GM21447 (cell line): ENCODE results near the gene SPANXN2.
"Not testable (repeated sequence)": the region's sequence is repeated elsewhere in the genome, so short reads cannot be mapped to it uniquely, and the experiment has no call there.

ENCODE experiments used
- ATAC-seq: cut with Tn5 transposase; IDR thresholded peaks from one replicate; pipeline ENCODE4 v1.9.1; 2021; ENCODE audit not compliant: unreplicated experiment

Gene SPANXN2, protein sequence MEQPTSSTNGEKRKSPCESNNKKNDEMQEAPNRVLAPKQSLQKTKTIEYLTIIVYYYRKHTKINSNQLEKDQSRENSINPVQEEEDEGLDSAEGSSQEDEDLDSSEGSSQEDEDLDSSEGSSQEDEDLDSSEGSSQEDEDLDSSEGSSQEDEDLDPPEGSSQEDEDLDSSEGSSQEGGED

DNA sequence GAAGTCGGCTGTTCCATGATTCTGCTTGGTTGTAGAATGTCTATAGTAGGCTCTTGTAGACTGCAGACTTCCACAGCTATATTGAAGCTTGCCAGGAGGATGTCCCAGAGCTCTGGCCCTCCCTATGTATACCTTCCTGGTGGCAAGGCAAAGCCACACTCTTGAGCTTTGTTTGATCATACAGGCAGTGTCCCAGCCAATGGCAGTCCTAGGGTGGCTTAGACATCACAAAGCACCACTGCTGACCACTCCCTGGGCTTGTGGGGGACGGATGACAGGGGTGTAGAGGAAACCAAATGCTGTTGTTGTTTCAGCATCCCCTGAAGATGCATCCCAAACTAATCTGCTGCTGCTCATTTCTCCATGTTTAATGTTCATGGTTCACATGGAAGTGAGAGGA, at the start of gene SPANXN2:
SPANXN2 (minus strand) TSS at position 101 of the 400 bp plus-strand sequence; CDS start at position 17, 84 bp downstream.
- not testable (repeated sequence) for ATAC-seq

DNA sequence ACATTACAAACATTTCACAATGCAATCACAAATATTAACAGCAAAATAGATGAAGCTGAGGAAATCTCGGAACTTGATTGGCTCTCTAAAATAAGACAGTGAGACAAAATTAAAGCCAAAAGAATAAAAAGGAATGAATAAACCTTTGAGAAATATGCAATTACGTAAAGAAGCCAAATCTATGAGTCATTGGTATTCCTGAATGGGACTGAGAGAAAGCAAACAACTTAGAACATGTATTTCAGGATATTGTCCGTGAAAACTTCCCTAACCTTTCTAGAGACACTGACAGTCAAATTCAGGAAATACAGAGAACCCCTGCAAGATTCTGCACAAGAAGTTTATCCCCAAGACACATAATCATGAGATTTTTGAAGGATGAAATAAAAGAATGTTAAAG, 48.4 kb upstream of the SPANXN2 start:
- ATAC-seq = no peak

DNA sequence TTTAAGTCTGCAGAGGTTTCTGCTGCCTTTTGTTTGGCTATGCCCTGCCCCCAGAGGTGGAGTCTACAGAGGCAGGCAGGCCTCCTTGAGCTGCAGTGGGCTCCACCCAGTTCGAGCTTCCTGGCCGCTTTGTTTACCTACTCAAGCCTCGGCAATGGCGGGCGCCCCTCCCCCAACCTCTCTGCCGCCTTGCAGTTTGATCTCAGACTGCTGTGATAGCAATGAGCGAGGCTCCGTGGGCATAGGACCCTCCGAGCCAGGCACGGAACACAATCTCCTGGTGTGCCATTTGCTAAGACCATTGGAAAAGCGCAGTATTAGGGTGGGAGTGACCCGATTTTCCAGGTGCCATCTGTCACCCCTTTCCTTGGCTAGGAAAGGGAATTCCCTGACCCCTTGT, 47.2 kb upstream of the SPANXN2 start:
- ATAC-seq = not testable (repeated sequence)

DNA sequence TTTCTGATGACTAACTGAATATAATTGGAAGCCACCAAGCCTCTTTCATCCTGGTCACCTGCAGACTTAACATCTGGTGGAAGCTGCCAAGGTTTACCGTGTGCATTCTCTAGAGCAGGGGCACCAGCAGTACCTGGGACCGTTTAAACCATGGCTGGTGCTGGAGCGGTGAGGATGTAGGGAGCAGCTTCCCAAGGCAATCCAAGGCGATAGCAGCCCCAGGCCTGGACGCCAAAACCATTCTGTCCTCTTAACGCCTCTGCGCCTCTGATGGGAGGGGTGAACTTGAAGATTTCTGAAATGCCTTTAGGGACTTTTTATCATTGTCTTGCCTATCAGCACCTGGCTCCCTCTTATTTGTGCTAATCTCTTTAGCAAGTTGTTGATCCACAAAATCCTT, 37.3 kb upstream of the SPANXN2 start:
- no peak for ATAC-seq

DNA sequence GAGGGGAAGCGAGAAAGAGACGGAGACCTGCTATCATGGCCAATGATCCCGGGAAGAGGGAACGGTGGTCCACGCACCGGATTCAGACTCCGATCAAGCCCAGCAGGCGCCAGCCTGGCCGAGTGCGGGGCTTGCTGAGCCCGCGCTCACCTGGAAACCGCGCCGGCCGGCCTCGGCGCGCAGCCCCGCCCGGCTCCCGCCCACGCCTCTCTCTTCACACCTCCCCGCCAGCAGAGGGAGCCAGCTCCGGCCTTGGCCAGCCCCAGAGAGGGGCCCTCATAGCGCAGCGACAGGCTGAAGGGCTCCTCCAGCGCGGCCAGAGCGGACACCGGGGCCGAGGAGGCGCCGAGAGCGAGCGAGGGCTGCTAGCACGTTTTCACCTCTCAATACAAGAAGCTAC, 36.8 kb upstream of the SPANXN2 start:
- ATAC-seq = no peak

DNA sequence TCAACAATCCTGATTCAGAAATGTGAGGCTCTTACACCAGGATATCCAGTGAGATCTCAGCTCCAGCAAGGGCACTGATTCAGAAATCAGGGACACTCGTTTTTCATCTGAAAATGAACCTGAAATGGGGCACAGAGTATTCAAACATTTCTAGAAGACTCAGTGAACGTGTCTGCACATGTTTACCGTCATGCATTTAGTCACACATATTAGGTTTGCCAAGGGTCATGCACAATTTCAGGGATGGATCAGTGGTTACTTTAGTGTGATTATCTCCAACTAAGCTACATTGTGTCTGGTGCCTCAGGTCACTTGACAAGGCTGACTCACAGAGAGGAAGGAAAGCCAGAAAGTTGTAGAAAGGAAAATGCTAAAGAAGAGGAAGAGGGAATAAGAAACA, 33.6 kb upstream of the SPANXN2 start:
- ATAC-seq = no peak

DNA sequence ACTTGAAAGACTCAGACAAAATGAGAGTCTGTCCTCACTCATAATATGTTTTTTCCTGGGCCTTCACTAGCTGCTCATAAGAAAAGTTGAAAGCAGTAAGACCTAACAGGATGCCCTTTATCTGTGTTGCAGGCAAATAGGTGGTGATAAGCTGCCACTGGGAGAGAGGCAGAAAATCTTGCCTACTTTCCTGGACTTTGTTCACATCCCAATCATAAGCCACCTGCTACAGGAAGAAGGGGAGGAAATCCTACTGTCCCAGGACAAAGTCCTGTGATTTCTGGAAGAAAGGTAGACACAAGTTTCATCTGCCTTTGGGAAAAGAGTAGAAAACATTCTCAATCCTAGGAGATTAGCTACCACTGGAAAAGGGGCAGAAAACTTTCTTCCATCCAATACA, 13.3 kb upstream of the SPANXN2 start:
- ATAC-seq = no peak

DNA sequence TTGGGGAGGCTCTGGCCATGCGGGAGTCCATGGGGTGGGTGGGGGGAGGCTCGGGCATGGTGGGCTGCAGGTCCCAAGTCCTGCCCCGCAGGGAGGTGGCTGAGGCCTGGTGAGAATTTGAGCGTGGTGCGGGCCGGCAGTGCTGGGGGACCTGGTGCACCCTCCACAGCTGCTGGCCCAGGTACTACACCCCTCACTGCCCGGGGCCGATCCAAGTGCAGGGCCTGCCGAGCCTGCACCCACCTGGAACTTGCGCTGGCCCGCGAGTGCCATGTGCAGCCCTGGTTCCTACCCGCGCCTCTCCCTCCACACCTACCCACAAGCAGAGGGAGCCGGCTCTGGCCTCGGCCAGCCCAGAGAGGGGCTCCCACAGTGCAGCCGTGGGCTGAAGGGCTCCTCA, 5.7 kb upstream of the SPANXN2 start:
- no peak for ATAC-seq

DNA sequence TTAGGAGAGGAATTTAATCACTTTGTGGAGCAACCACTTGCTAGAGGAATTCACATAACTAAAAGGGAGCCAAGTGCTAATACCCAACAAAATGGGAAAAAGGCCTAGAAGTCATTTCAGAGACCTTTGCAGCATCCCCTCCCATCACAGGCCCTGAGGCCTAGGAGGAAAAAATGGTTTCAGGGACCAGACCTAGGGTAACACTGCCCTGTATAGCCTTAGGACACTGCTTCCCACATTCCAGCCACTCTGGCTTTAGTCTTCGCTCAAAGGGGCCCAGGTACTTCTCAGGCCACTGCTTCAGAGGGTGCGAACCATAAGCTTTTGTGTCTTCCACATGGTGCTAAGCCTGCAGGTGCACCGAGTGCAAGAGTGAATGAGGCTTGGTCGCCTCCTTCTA, 19.1 kb downstream of the SPANXN2 start:
- no peak for ATAC-seq

DNA sequence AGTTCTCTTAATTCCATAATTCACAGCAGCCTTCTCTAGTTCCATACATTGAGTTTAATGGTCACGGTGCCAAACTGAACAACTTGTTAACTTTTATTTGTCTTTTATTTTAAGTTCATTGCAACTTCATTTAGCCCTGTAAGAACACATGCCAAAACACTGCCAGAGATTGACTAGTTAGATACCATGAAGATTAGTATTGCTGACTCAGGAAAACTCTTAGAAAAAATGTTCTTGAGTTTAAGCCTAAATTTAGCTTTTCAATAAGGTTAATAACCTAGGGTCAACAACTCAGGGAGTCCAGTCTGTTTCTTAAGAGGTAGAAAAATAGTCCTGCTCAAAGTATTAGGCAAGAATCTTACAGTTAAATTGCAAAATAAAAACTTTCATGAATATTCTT, 25.7 kb downstream of the SPANXN2 start:
- ATAC-seq = no peak

DNA sequence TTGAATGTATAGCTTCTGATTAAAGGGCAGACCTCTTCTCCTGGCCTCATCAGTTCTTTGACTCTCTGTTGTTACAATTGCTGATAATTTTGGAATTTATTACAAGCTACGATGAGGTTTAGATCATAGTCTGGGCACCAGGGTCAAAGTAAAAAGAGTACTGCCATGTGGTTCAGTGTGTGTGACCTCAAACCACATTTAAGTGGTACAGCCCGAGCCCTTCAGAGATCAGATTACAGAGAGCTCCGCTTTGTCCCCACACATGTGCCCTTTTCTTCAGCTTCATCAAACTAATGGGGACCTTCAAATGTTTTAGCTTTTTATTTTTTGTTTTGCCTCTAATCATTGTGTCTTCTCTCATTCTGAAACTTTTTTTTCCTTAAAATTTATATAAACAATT, 37.1 kb downstream of the SPANXN2 start:
- no peak for ATAC-seq

DNA sequence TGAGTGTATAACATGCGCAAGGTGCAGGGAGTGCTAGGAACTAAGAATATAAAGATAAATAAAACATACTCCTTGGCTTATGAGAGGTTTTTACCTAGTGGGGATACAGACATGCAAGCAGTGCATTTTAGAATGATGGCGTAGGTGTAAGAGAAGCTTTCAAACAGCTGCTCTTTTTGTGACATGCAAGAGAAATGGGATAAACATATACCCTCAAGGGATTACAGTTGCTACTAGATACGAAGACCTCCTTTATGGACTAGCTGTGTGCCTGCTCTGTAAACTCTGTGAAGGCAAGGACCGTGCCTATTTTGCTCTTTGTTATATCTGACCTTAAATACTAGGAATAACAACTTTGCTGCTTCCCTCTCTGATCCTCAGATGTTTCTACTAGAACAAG, 45.6 kb downstream of the SPANXN2 start:
- ATAC-seq = no peak

DNA sequence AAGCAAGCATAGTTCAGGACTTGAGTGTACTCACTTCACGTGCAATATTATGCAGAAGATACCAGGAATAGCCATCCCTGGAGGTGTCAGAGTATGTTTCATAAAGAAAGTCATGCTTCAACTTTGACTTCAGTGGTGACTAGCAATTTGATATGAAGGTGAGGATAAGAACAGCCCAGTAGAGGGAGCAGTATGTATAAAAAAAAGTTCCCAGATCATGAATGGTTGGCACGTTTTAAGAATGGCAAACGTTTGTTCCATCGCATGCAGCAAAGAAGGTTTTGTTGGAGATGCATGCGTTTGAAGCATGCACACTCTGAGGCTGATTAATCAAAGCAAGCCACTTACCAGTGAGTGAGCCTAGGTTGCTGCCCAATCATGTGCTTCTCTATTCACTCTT, 51.2 kb downstream of the SPANXN2 start:
- ATAC-seq = no peak

DNA sequence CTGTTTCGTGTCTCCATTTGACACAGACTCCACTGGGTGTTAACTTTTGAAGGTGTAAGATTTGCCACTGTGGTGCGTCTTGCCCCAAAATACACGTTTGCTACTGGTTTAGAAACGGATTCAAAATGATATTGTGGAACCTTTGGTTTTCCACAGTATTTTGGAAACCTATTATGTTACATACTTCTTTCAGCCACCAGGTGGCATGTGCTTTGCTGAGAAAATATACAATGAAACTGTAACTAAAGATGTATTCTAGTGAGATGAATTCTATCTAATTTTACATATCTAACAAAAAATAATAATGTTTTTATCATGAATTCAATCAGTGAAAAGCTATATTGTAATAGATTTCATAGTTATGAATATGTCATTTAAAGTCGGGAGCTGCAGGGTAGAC, 56.2 kb downstream of the SPANXN2 start:
- no peak for ATAC-seq

DNA sequence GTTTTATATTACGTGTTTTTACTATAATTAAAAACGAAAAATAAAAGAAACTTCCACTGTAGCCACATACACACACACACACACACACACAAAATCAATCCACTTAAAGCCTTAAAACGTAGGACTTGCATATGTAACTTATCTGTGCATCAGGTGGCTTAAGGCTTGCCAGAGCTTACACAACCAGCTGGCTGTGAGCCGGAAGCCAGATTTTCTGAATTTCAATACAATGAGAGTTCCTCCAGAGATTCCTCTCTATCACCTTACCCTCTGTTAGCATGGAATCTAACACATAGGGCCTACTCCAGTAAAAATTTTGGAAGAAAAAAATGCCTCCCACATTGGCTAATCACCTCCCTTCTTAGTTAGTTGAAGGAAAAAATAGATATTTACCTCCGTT, 56.8 kb downstream of the SPANXN2 start:
- ATAC-seq = no peak
